ENCODE measurements around the gene ZNF490. TPM values are rescaled to one million over a fixed set of nuclear protein-coding genes. Genes with fewer than 3 reads are reported as not detected.
A peak's percentile ranks its signal among the peaks of the same experiment; 100 is the strongest.
"Not testable (repeated sequence)": the region's sequence is repeated elsewhere in the genome, so short reads cannot be mapped to it uniquely, and the experiment has no call there.

The ZNF490 gene
- total RNA-seq, 1 donor from 2014 or later: 1.2 TPM

GRCh38 chr19:12623361-12624031 lies 12.9 kb upstream of the ZNF490 start:
- TF ChIP-seq CTCF (conservative IDR thresholded peaks at IDR 0.05; ENCODE audit: low read depth, low read length): no peak
- DNase-seq (ENCODE audit: low read depth): no peak
- no peak overlapping the region for H3K4me3 ChIP-seq (ENCODE audit: low read depth, low read length)

DNA sequence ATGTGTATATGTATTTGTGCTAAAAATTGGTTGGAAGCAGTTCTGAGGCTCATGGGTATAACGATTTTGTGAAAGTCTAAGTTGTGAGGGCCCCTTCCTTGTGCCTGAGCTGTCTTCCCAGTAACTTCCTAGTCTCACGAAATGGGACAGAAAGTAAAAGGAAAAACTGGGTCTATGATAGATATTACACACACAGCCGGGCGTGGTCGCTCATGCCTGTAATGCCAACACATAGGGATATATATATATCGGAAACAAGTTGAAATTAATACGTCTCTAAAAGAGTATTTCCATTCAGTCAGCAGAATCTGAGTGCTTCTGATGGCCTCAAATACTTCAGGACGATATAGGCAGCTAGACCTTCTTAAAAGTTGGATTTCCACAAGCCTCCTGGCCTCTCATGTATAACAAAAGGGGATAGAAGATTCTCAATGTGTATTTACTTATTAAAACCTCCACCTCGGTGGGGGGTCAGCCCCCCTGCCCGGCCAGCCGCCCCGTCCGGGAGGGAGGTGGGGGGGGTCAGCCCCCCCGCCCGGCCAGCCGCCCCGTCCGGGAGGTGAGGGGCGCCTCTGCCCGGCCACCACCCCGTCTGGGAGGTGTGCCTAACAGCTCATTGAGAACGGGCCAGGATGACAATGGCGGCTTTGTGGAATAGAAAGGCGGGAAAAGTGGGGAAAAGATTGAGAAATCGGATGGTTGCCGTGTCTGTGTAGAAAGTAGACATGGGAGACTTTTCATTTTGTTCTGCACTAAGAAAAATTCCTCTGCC lies 10.8 kb upstream of the ZNF490 start:
- not testable (repeated sequence) for H3K4me3 ChIP-seq (ENCODE audit: low read depth, low read length); DNase-seq (ENCODE audit: low read depth)

DNA sequence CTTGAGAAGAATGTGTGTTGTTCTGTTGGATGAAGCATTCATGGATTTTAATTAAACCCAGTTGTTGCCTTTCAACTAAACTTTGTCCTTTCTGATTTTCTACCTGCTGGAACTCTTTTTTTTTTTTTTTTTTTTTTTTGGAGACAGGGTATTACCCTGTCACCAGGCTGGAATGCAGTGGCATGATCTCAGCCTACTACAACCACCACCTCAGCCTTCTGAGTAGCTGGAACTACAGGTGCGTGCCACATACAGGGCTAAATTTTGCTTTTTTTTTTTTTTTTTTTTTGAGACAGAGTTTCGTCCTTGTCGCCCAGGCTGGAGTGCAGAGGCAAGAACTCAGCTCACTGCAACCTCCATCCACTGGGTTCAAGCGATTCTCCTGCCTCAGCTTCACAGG lies 7.0 kb upstream of the ZNF490 start:
- no peak for DNase-seq (ENCODE audit: low read depth)
- H3K4me3 ChIP-seq (ENCODE audit: low read depth, low read length): no peak overlapping the region
- no peak for TF ChIP-seq CTCF (conservative IDR thresholded peaks at IDR 0.05; ENCODE audit: low read depth, low read length)

DNA sequence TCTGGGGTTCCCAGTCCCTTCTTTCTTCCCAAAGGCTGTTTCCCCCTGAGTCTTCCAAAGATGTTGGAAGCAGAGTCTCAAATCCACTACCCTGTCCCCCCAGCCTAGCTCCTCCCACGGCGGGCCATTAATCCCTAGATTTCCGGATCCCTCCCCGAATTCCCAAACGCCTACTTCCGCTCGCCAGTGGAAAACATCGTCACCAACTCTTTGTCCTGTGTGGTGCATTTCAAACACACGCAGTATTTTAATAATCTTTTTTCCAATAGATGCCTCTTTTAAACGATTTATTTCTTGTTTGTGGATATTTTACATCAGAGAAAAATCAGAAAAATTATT lies 717 bp upstream of the ZNF490 start:
- peak overlapping the region; percentile 100 for H3K4me3 ChIP-seq (ENCODE audit: low read depth, low read length)
- TF ChIP-seq CTCF (conservative IDR thresholded peaks at IDR 0.05; ENCODE audit: low read depth, low read length): no peak
- DNase-seq (ENCODE audit: low read depth): no peak

GRCh38 chr19:12607631-12608030 lies 3.0 kb downstream of the ZNF490 start:
- H3K4me3 ChIP-seq (ENCODE audit: low read depth, low read length): no peak overlapping the region
- DNase-seq (ENCODE audit: low read depth): no peak
- no peak for TF ChIP-seq CTCF (conservative IDR thresholded peaks at IDR 0.05; ENCODE audit: low read depth, low read length)

GRCh38 chr19:12606796-12607195 lies 3.8 kb downstream of the ZNF490 start:
- no peak for DNase-seq (ENCODE audit: low read depth)
- no peak for TF ChIP-seq CTCF (conservative IDR thresholded peaks at IDR 0.05; ENCODE audit: low read depth, low read length)
- H3K4me3 ChIP-seq (ENCODE audit: low read depth, low read length): no peak overlapping the region

DNA sequence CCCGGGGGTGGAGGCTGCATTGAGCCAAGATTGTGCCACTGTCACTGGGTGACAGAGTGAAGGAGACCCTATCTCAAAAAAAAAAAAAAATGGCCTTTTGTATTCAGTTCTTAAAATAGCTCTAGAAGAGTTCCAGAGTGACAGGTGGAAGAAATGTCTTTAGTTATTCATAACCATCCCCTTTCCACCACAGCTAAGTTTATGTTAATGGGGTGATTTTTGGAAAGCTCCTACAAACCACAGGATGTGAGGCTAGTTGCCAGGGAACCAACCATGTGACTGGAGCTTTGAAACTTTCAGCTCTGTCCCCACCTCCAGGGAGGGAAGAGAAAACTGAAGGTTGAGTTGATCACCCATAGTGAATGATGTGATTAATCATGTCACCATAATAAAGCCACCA lies 6.9 kb downstream of the ZNF490 start:
- no peak for DNase-seq (ENCODE audit: low read depth)
- no peak for TF ChIP-seq CTCF (conservative IDR thresholded peaks at IDR 0.05; ENCODE audit: low read depth, low read length)
- no peak overlapping the region for H3K4me3 ChIP-seq (ENCODE audit: low read depth, low read length)
